HUDEP-2 (cell line): ENCODE results near the gene TANGO2.
A peak's percentile ranks its signal among the peaks of the same experiment; 100 is the strongest.

Experiments used
- DNase-seq, 76 experiments: peaks; one replicate each; lab custom pipeline; 2025; ENCODE audit not compliant: unreplicated experiment in 76 of 76; lab: John Stamatoyannopoulos, UW

TANGO2 gene

GRCh38 chr22:20083157-20083890, 62.4 kb downstream of the TANGO2 start:
- DNase-seq: no peak

DNA sequence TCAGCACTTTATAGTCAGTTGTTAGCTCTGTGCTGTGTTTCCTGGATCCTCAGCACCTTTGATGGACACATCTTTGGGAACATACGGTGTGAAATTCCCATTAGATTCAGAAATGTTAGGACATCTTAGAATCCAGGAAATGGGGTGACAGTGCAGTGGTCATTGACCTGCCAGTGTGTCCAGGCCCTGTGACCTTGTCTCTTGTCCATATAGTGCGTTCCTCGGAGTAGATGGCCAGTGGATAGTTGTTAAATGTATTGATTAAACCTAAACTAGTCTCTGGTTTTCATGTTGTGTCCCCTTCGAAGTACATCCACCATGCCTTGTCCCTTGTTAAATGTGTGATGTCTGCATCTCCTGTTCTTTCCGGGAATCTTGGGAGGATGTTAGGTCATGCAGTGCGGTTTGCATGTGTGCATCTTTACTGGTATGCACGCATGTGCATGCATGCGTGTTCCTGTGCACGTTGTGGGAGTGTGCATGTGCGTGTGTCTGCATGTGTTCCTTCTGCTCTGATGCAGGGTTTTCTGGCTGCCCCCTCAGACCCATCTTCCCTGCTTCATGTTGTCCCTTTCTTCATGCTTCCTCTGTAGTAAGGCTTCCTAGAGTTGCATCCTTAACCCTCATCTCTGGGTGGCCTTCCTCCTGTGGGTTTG, 63.1 kb downstream of the TANGO2 start:
- DNase-seq: no peak

DNA sequence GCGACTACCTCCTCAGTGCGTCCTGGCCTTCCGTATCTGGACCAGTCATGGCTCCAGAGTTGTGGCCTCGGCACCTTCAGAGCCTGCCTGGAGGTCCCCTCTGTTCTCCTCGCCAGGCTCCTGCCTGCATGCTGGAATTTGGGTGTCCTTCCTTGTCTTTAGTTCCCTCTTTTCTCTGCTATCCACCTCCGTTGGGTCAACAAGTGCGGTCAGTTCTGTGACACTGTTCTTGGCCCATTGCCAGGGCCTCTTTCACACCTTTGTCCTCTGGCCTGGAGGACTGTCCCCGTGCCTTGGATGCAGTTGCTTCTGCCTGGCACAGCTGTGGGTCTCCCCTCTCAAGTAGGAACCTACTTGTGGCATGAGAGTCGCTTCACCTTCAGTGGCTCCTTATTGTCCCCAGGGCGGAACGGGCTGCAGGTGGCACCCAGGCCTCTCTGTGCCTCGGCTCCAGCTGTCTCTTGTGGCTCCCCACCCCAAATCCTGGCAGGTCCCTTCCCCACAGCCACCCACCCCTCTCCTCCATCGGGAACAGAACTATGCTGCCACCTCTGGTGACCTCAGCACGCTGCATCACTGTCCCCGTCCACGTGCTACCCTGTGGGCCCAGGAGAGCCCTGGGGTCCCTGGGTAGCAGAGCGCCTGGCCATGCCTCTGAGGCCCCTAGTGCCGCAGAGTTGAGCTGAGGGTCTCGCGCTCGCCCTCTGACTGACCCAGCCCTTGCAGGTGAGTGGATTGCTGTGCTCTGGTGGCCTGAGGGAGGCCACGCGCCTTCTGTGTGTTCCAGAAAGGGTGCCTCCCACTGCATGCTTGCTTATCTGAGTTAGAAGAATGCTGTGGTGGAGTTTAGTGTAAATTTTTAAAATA, 63.9 kb downstream of the TANGO2 start:
- DNase-seq: peak in 30 of 76 experiments; percentile 7 to 50 (median 28)

DNA sequence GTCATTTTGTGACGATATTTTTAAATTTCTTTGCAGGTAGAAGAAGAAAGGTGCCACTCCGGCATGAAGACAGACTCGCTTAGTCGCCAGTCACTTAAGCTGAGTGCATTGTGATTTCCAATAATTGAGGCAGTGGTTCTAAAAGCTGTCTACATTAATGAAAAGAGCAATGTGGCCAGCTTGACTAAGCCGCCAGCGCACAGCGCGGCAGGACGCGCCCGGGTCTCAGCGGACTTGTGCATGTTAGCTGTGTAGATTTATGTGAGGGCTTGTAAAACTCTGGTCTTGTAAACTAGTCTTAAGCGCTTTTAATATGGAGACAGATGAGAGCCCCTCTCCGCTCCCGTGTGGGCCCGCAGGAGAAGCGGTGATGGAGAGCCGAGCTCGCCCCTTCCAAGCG, 64.7 kb downstream of the TANGO2 start:
- DNase-seq: no peak

- no peak for DNase-seq
Measured at GRCh38 chr22:20086101-20086599, 65.2 kb downstream of the TANGO2 start.

DNA sequence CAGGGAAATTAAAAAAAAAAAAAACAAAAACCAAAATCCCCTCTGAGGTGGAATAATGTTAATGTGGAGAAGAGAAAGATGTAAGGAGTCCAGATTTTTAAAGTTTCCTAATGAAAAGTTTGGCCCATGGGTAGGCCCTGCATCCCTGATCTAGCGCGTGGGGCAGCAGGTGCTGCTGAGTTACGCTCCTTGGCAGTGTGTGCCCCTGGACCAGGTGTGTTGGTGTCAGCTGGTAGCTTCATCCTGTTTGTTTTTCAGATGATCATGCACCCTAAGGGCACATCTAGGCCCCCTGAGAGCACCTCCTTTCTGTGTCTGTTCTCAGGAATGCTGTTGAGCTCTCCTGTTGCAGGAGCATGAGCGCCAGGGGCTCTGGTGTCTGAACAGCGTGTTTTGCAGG, 65.9 kb downstream of the TANGO2 start:
- DNase-seq: no peak

- no peak for DNase-seq
Measured at GRCh38 chr22:20087319-20088262, 66.7 kb downstream of the TANGO2 start.

GRCh38 chr22:20088263-20088648, 67.3 kb downstream of the TANGO2 start:
- no peak for DNase-seq

GRCh38 chr22:20089226-20089976, 68.5 kb downstream of the TANGO2 start:
- no peak for DNase-seq

DNA sequence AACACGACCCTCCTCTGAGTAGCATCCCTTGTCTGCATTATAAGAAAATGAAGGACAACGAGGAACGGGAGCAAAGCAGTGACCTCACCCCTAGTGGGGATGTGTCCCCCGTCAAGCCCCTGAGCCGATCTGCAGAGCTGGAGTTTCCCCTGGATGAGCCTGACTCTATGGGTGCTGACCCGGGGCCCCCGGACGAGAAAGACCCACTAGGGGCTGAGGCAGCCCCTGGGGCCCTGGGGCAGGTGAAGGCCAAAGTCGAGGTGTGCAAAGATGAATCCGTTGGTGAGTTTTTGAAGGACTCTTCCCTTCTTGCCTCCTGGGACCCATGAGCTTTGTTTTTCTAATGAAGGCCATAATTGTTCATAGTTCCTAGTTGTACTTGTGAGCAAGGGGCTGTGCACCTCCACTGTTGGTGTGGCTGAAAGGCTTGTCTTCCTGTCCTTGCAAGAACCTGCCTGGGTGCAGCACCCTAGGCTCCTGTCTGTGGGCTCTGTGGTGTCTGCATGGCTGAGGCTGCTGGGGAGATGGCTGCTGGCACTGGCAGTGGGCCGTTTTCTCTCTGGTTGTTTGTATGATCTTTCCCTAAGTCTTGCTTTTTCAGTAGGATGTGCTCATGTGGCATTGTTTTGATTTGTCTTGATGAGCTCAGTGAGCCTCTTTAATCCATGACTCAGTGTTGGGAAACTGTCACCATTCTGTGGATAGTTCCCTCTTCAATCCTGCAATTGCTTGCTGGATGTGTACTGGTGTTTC, 69.2 kb downstream of the TANGO2 start:
- DNase-seq: no peak

GRCh38 chr22:20090730-20091240, 69.9 kb downstream of the TANGO2 start:
- no peak for DNase-seq

DNA sequence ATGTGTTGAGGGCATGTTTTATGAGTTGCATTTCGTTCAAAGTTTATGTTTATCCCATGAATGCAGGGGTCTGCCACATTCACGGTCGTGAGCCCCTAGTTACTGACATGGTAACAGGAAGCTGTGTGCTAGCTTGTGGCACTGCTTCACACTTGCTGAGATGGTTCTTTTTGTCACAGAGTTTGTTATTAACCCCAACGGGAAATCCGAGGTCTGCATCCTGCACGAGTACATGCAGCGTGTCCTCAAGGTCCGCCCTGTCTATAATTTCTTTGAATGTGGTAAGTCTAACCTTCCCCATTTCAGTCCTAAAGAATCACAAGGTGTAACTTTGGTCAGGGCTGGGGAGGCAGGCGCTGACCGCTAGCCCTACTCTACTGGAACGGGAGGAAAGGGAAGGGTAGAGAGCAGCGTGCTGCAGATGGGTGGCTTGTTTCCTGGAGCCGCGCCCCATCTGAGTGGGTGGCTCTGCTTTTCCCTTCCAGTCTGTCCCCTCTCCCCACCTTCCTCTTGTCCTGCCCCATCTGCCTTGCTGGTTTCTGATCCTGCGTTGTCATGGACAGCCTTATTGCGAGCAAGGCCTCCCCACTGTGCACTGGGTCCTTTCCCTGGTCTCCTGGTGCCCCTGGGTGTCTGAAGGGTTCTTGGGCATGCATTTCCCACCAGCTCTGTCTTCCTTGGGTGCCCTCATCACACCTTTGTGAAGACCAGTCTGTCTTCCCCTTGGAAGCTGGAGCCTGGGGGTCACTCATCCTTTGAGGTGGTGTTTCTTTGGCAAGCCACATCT, 71.0 kb downstream of the TANGO2 start:
- DNase-seq: no peak

GRCh38 chr22:20092477-20092854, 71.6 kb downstream of the TANGO2 start:
- DNase-seq: no peak

- peak in 45 of 76 experiments; percentile 10 to 65 (median 36) for DNase-seq
Measured at GRCh38 chr22:20093418-20094196, 72.7 kb downstream of the TANGO2 start.

GRCh38 chr22:20094197-20094807, 73.4 kb downstream of the TANGO2 start:
- DNase-seq: peak in 4 of 76 experiments; percentile 31 to 59 (median 42)

- no peak for DNase-seq
Measured at GRCh38 chr22:20095521-20095920, 74.6 kb downstream of the TANGO2 start.
